GM23248 (cell line): ENCODE results near the gene ST6GALNAC4. TPM values are rescaled to one million over a fixed set of nuclear protein-coding genes. Genes with fewer than 3 reads are reported as not detected.

Experiments used
- DNase-seq: peaks from one replicate; pipeline ENCODE4 v3.0.0-alpha.2; 2015
- H2AFZ ChIP-seq: fragments of 200-600 bp; sonication (generic); 2 replicates; pipeline ENCODE4 v1.6.1; 2016; ENCODE audit warnings: antibody characterized with exemption
- H3F3A ChIP-seq: fragments of 200-600 bp; sonication (generic); 2 replicates; pipeline ENCODE4 v1.6.1; 2016; ENCODE audit warnings: mild to moderate bottlenecking, antibody characterized with exemption, mixed run types; ENCODE audit not compliant: insufficient read depth
- H3K27ac ChIP-seq: fragments of 200-600 bp; sonication (generic); 2 replicates; pipeline ENCODE4 v1.5.1; 2016; ENCODE audit warnings: mild to moderate bottlenecking
- H3K27me3 ChIP-seq: fragments of 200-600 bp; sonication (generic); replicated peaks from 2 replicates; pipeline ENCODE4 v1.6.1; 2016; ENCODE audit warnings: mild to moderate bottlenecking; ENCODE audit not compliant: insufficient read depth
- H3K36me3 ChIP-seq: fragments of 200-600 bp; sonication (generic); 2 replicates; pipeline ENCODE4 v1.6.1; 2016; ENCODE audit warnings: low read depth, mild to moderate bottlenecking
- H3K4me1 ChIP-seq: fragments of 200-600 bp; sonication (generic); 2 replicates; pipeline ENCODE4 v1.6.1; 2016; ENCODE audit warnings: mild to moderate bottlenecking; ENCODE audit not compliant: insufficient read depth
- H3K4me2 ChIP-seq: fragments of 200-600 bp; sonication (generic); one replicate; pipeline ENCODE4 v1.6.1; 2016; ENCODE audit warnings: mild to moderate bottlenecking; ENCODE audit not compliant: unreplicated experiment
- H3K4me3 ChIP-seq: fragments of 200-600 bp; sonication (generic); 2 replicates; pipeline ENCODE4 v1.5.1; 2016; ENCODE audit warnings: mild to moderate bottlenecking
- H3K79me2 ChIP-seq: fragments of 200-600 bp; sonication (generic); 2 replicates; pipeline ENCODE4 v1.6.1; 2016; ENCODE audit warnings: mild to moderate bottlenecking; ENCODE audit not compliant: insufficient read depth
- H3K9ac ChIP-seq: fragments of 200-600 bp; sonication (generic); 2 replicates; pipeline ENCODE4 v1.6.1; 2016; ENCODE audit warnings: mild to moderate bottlenecking
- H3K9me2 ChIP-seq: fragments of 200-600 bp; sonication (generic); 2 replicates; pipeline ENCODE4 v1.6.1; 2016; ENCODE audit warnings: mixed run types, mild to moderate bottlenecking, moderate library complexity; ENCODE audit not compliant: insufficient read depth
- H3K9me3 ChIP-seq: fragments of 200-600 bp; sonication (generic); one replicate; pipeline ENCODE4 v1.6.1; 2017; ENCODE audit warnings: low read depth
- H4K20me1 ChIP-seq: fragments of 200-600 bp; sonication (generic); 2 replicates; pipeline ENCODE4 v1.6.0; 2016; ENCODE audit not compliant: insufficient read depth
- EZH2 ChIP-seq: fragments of 200-600 bp; sonication (generic); IDR thresholded peaks from 2 replicates; pipeline ENCODE4 v1.6.1; 2018; ENCODE audit warnings: antibody characterized with exemption, mild to moderate bottlenecking; ENCODE audit not compliant: insufficient read depth, poor library complexity, severe bottlenecking
- EZH2phosphoT487 ChIP-seq: fragments of 200-600 bp; sonication (generic); IDR thresholded peaks from 2 replicates; pipeline ENCODE4 v1.6.1; 2018; ENCODE audit warnings: antibody characterized with exemption, moderate library complexity, mild to moderate bottlenecking, low read depth; ENCODE audit not compliant: insufficient read depth
- WGBS, 2 experiments: methylation state at CpG; one replicate each; pipeline ENCODE4 v1.1.6; 2015 to 2017; ENCODE audit warnings: low lambda C conversion rate in 2 of 2, low coverage in 1 of 2; ENCODE audit errors: missing lambda C conversion rate in 2 of 2; 5-methylcytosine and 5-hydroxymethylcytosine counted together
- in situ Hi-C: fragments of 300-500 bp; cut with MboI; formaldehyde crosslinking; loops from 2 replicates; pipeline ENCODE4 v1.15.0; 2020
- polyA plus RNA-seq: library from polyadenylated mRNA; unstranded; fragments of >200 nt; fragmentation: Nextera tagmentation; extraction: Ambion mirVana; gene quantifications from 2 replicates; pipeline ENCODE4 v1.2.1, GENCODE V29; 2016
- total RNA-seq: library from RNA; depleted of rRNA; stranded (reverse); fragments of >200 nt; shearing (Covaris generic); gene quantifications from 2 replicates; pipeline ENCODE4 v1.2.3, GENCODE V29; 2014

ST6GALNAC4 gene
- total and polyA plus RNA-seq, 2 experiments from 2014 or later = 33.7 to 61.0 TPM

- Histone ChIP-seq H3F3A (peaks cover 24% of the 10 kb centered on the region), H3K9me3 (no peaks in the 10 kb centered on the region), H4K20me1 (no peaks in the 10 kb centered on the region), H3K27me3 (no peaks in the 10 kb centered on the region), H3K4me2 (peak overlapping the region; percentile 41), H3K79me2 (no peaks in the 10 kb centered on the region), H3K9me2 (no peaks in the 10 kb centered on the region), H3K36me3 (no peaks in the 10 kb centered on the region), H3K4me3 (peak overlapping the region; percentile 31; the same call in 1 of the 2 replicates), H3K9ac (0 out of 2 replicates have a peak overlapping the region, but pooled peaks have one; percentile 11), H3K27ac (no peak overlapping the region), H2AFZ (no peak overlapping the region), H3K4me1 (peaks cover 33% of the 10 kb centered on the region)
- TF ChIP-seq EZH2 = no peak
- TF ChIP-seq EZH2phosphoT487 = no peak
- in situ Hi-C loops = no loop called here
- 19 to 25% methylated on average over 22 to 23 of the region's 24 CpGs for WGBS, 2 experiments
- peak; percentile 55 for DNase-seq
These were observed 11.3 kb upstream of the ST6GALNAC4 start for GRCh38 chr9:127927988-127928675.

DNA sequence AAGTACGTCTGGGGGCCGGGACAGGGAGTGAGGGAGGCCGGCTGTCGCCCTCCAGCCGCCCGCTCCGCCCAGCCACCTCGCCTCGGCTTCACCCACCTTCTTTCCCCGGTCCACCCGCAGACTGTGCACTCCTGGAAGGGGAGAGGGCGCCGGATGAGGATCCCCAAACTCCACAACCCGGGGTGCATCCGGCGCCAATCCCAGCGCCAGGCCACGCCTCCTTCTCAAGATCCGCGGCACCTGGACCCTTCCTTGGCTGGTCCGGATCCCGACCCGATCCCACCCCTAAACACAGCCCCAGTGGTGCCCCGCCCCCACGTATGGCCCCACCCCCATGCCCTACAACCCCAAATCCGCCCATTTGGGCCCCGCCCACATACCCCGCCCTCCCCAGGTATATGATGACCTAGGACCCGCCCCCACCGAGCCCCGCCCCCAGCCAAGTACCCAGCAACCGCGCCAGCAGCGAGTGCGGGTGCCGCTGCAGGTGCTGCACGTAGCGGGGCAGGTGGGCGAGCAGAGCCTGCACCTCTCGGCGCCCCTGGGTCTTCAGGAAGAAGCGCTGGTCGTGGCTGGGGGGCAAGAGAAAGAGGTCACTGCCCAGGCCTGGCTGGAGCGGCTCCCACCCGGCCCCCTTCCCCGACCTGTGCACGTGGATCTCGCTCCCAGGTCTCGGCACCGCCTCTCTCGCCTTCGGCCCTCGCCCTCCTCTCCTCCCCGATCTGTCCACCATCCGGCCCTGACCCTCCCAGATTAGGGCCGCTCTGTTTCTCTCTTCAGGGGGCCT lies 10.6 kb upstream of the ST6GALNAC4 start:
- H2AFZ ChIP-seq = no peak overlapping the region
- DNase-seq = no peak
- peak overlapping the region; percentile 49 for H3K9ac ChIP-seq
- WGBS, 2 experiments = 4 to 9% methylated on average over 10 to 52 of the region's 56 CpGs
- H3K79me2 ChIP-seq = no peaks in the 10 kb centered on the region
- in situ Hi-C loops = no loop called here
- H3K4me3 ChIP-seq = peak overlapping the region; percentile 55
- H3K9me2 ChIP-seq = no peaks in the 10 kb centered on the region
- no peaks in the 10 kb centered on the region for H3K36me3 ChIP-seq
- no peaks in the 10 kb centered on the region for H3K27me3 ChIP-seq
- H3K9me3 ChIP-seq = no peaks in the 10 kb centered on the region
- H3K4me2 ChIP-seq = peak overlapping the region; percentile 41
- no peaks in the 10 kb centered on the region for H4K20me1 ChIP-seq
- H3K4me1 ChIP-seq = peaks cover 33% of the 10 kb centered on the region
- H3K27ac ChIP-seq = no peak overlapping the region
- H3F3A ChIP-seq = peaks cover 32% of the 10 kb centered on the region
- no peak for TF ChIP-seq EZH2
- no peak for TF ChIP-seq EZH2phosphoT487

GRCh38 chr9:127926906-127927200 lies 10.0 kb upstream of the ST6GALNAC4 start:
- in situ Hi-C loops = no loop called here
- 28 to 29% methylated on average over 18 to 19 of the region's 19 CpGs for WGBS, 2 experiments
- Histone ChIP-seq H3K4me3 (peak overlapping the region; percentile 55), H4K20me1 (no peaks in the 10 kb centered on the region), H3K27ac (no peak overlapping the region), H3F3A (peaks cover 34% of the 10 kb centered on the region), H3K9me3 (no peaks in the 10 kb centered on the region), H3K36me3 (no peaks in the 10 kb centered on the region), H3K9me2 (no peaks in the 10 kb centered on the region), H3K79me2 (no peaks in the 10 kb centered on the region), H3K27me3 (no peaks in the 10 kb centered on the region), H3K9ac (peak overlapping the region; percentile 49), H2AFZ (no peak overlapping the region), H3K4me1 (peaks cover 33% of the 10 kb centered on the region), H3K4me2 (peak overlapping the region; percentile 20)
- DNase-seq = peak; percentile 49
- TF ChIP-seq EZH2 (no peak), EZH2phosphoT487 (no peak)

GRCh38 chr9:127925959-127926905 lies 9.4 kb upstream of the ST6GALNAC4 start:
- peaks cover 28% of the 10 kb centered on the region for H3F3A ChIP-seq
- H3K9me2 ChIP-seq = no peaks in the 10 kb centered on the region
- H2AFZ ChIP-seq = no peak overlapping the region
- TF ChIP-seq EZH2phosphoT487 = no peak
- TF ChIP-seq EZH2 = no peak
- H3K27ac ChIP-seq = no peak overlapping the region
- in situ Hi-C loops = no loop called here
- peaks cover 29% of the 10 kb centered on the region for H3K4me1 ChIP-seq
- no peak overlapping the region for H3K4me2 ChIP-seq
- no peaks in the 10 kb centered on the region for H3K9me3 ChIP-seq
- WGBS, 2 experiments = 82 to 89% methylated on average over 14 of the region's 14 CpGs
- DNase-seq = no peak
- no peak overlapping the region for H3K9ac ChIP-seq
- no peaks in the 10 kb centered on the region for H3K36me3 ChIP-seq
- H3K79me2 ChIP-seq = no peaks in the 10 kb centered on the region
- no peaks in the 10 kb centered on the region for H4K20me1 ChIP-seq
- H3K4me3 ChIP-seq = no peak overlapping the region
- no peaks in the 10 kb centered on the region for H3K27me3 ChIP-seq
